Transverse colon (tissue), 4 donors: ENCODE results near the gene C1orf50. TPM values are rescaled to one million over a fixed set of nuclear protein-coding genes. Genes with fewer than 3 reads are reported as not detected.

ENCODE experiments used
- DNase-seq: peaks from one replicate; pipeline ENCODE4 v3.0.0-alpha.2; 2019
- H3K27ac ChIP-seq, 4 donors: fragments of 200-600 bp; sonication (generic); 2 replicates each; pipeline ENCODE4 v1.5.1; 2016 to 2018; ENCODE audit warnings: inconsistent platforms in 4 of 4
- H3K27me3 ChIP-seq: fragments of 200-600 bp; sonication (generic); 2 replicates; pipeline ENCODE4 v1.5.1; 2017; ENCODE audit warnings: inconsistent platforms
- H3K36me3 ChIP-seq, 4 donors: fragments of 200-600 bp; sonication (generic); 2 replicates each; pipeline ENCODE4 v1.5.1; 2017 to 2019; ENCODE audit warnings: inconsistent platforms in 4 of 4
- H3K4me1 ChIP-seq, 4 donors: fragments of 200-600 bp; sonication (generic); 2 replicates each; pipeline ENCODE4 v1.5.1; 2017 to 2020; ENCODE audit warnings: inconsistent platforms in 4 of 4
- H3K4me3 ChIP-seq, 4 donors: fragments of 200-600 bp; sonication (generic); 1 replicate in 1 of 4; 2 replicates in 3 of 4; pipeline versions ENCODE4 v1.5.1 to v1.6.1; 2017 to 2019; ENCODE audit warnings: inconsistent platforms in 4 of 4
- H3K9me3 ChIP-seq, 2 donors: fragments of 200-600 bp; sonication (generic); 2 replicates each; pipeline ENCODE4 v1.5.1; 2017 to 2019; ENCODE audit warnings: inconsistent platforms in 2 of 2
- EP300 ChIP-seq: sonication (generic); formaldehyde crosslinking; IDR thresholded peaks from one replicate; pipeline ENCODE4 v1.6.1; 2017; ENCODE audit warnings: antibody characterized with exemption, low read depth
- POLR2A ChIP-seq: fragments of 450-650 bp; IDR thresholded peaks from one replicate; pipeline ENCODE4 v1.6.1; 2016; ENCODE audit warnings: antibody characterized with exemption, mild to moderate bottlenecking, moderate library complexity
- POLR2AphosphoS5 ChIP-seq, 3 donors: sonication (generic); formaldehyde crosslinking; IDR thresholded peaks; one replicate each; pipeline ENCODE4 v1.6.1; 2016; ENCODE audit warnings: antibody characterized with exemption in 3 of 3
- WGBS, 2 donors: methylation state at CpG; one replicate each; pipeline ENCODE4 v1.1.5; 2018; ENCODE audit warnings: low coverage in 1 of 2; 5-methylcytosine and 5-hydroxymethylcytosine counted together
- in situ Hi-C, 4 donors: fragments of 200-750 bp; cut with MboI; loops; one replicate each; pipeline versions ENCODE4 v1.15.0 to v1.15.1; 2017; ENCODE audit warnings: low sequenced_read_pairs in 3 of 4, low pct_ligation_motif_present in 1 of 4, low pct_unique_long_range_greater_than_20kb in 1 of 4
- intact Hi-C: fragments of 100-400 bp; cut with DNase I; formaldehyde crosslinking; loops from one replicate; pipeline ENCODE4 v1.15.1; 2023; ENCODE audit warnings: low total_unique reads
- total RNA-seq, 4 donors: library from RNA; depleted of rRNA; stranded (reverse); fragments of >200 nt; gene quantifications; one replicate each; pipeline ENCODE4 v1.1.0, GENCODE V29; 2016
- TF ChIP-seq, protein P1 (sequence below), 5 experiments: fragments of 200-600 bp in 3 of 5; fragments of 450-650 bp in 2 of 5; sonication (generic) in 3 of 5; IDR thresholded peaks; 1 replicate in 2 of 5; 2 replicates in 3 of 5; pipeline ENCODE4 v1.5.1; 2016 to 2017; ENCODE audit warnings: antibody characterized with exemption in 5 of 5, inconsistent platforms in 3 of 5, mild to moderate bottlenecking in 2 of 5, moderate library complexity in 1 of 5

The C1orf50 gene
- total RNA-seq, 4 donors from 2014 or later = 4.0 to 81.2 (median 8.1) TPM

DNA sequence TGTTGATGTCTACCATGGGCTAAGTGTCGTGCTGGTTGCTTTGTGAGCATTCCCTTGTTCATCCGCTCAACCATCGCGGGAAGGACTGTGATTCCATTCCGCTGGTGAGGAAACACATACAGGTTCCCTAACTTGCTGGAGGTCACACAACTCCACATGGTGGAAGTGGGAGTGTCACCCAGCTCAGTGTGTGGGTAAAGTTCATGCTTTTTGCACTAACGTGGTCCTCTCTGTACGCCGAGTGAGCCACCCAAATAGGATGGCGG is 23.0 kb upstream of the C1orf50 start:
- no peak overlapping the region for H3K27ac ChIP-seq
- H3K36me3 ChIP-seq = no peaks in the 10 kb centered on the region
- no peak overlapping the region for H3K4me3 ChIP-seq
- in situ Hi-C loops = loop anchor here in 2 of 4 donors (10.0 to 25.0 kb wide), 3 partner anchors 169 to 607 kb away; partner anchors contain the start of gene FOXJ3 (in 1 of the 2)
- intact Hi-C loops = loop anchor here (10.0 kb wide), 1 partner anchor 49 kb away; no protein-coding TSS in a partner anchor
- H3K27me3 ChIP-seq = no peaks in the 10 kb centered on the region
- 93% methylated on average over 9 of the region's 9 CpGs; no CpG with 5 or more reads in 1 of the 2 donors for WGBS, 2 donors
- TF ChIP-seq, protein P1, sequence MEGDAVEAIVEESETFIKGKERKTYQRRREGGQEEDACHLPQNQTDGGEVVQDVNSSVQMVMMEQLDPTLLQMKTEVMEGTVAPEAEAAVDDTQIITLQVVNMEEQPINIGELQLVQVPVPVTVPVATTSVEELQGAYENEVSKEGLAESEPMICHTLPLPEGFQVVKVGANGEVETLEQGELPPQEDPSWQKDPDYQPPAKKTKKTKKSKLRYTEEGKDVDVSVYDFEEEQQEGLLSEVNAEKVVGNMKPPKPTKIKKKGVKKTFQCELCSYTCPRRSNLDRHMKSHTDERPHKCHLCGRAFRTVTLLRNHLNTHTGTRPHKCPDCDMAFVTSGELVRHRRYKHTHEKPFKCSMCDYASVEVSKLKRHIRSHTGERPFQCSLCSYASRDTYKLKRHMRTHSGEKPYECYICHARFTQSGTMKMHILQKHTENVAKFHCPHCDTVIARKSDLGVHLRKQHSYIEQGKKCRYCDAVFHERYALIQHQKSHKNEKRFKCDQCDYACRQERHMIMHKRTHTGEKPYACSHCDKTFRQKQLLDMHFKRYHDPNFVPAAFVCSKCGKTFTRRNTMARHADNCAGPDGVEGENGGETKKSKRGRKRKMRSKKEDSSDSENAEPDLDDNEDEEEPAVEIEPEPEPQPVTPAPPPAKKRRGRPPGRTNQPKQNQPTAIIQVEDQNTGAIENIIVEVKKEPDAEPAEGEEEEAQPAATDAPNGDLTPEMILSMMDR (IDR thresholded peaks at IDR 0.05) = no peak
- TF ChIP-seq EP300 (no peak), POLR2AphosphoS5 (IDR thresholded peaks at IDR 0.05) (no peak), POLR2A (no peak)
- no peaks in the 10 kb centered on the region for H3K9me3 ChIP-seq
- peaks cover 0 to 8% (median 0%) of the 10 kb centered on the region in 4 donors for H3K4me1 ChIP-seq
- no peak for DNase-seq

GRCh38 chr1:42745851-42746250 is 21.2 kb upstream of the C1orf50 start:
- H3K4me1 ChIP-seq = no peaks in the 10 kb centered on the region
- no peaks in the 10 kb centered on the region for H3K27me3 ChIP-seq
- intact Hi-C loops = loop anchor here (10.0 kb wide), 1 partner anchor 51 kb away; no protein-coding TSS in a partner anchor
- no peak overlapping the region for H3K27ac ChIP-seq
- WGBS, 2 donors = 68 to 100% methylated on average over 2 to 8 of the region's 8 CpGs
- no peaks in the 10 kb centered on the region for H3K9me3 ChIP-seq
- H3K36me3 ChIP-seq = peaks cover 0 to 7% (median 0%) of the 10 kb centered on the region in 4 donors
- in situ Hi-C loops = loop anchor here in 3 of 4 donors (5.0 to 25.0 kb wide), 5 partner anchors 159 to 609 kb away; partner anchors contain the start of gene FOXJ3 (in 1 of the 3)
- H3K4me3 ChIP-seq = no peak overlapping the region
- no peak for DNase-seq
- TF ChIP-seq, protein P1 (IDR thresholded peaks at IDR 0.05) = no peak
- TF ChIP-seq POLR2AphosphoS5 (IDR thresholded peaks at IDR 0.05) = no peak
- no peak for TF ChIP-seq POLR2A
- TF ChIP-seq EP300 = no peak

GRCh38 chr1:42746436-42747105 is 20.5 kb upstream of the C1orf50 start:
- H3K36me3 ChIP-seq = peaks cover 0 to 7% (median 0%) of the 10 kb centered on the region in 4 donors

DNA sequence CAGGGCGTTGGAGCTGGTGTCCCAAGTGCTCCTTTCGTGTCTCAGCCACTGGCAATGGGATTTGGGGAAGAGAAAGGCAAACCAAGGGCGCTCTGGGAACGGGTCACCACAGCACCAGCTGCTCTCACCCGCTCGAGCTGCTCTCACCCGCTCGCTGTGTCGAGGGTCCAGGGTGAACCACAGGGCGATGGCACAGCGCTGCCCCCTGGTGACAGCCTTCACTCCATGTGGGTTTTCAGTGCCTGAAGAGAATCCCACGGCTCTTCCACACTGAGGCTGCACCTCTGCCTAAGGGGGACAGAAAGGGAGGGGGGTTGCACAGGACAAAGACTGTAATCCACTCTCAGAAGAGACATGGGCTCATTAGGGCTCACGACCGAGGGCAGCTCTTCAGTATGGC is 19.9 kb upstream of the C1orf50 start:
- no peaks in the 10 kb centered on the region for H3K4me1 ChIP-seq
- DNase-seq = peak; percentile 54
- in situ Hi-C loops = loop anchor here in 3 of 4 donors (5.0 to 25.0 kb wide), 5 partner anchors 160 to 610 kb away; partner anchors contain the start of gene FOXJ3 (in 1 of the 3)
- no peaks in the 10 kb centered on the region for H3K9me3 ChIP-seq
- no peak overlapping the region for H3K4me3 ChIP-seq
- no peak overlapping the region for H3K27ac ChIP-seq
- intact Hi-C loops = loop anchor here (10.0 kb wide), 1 partner anchor 52 kb away; no protein-coding TSS in a partner anchor
- WGBS, 2 donors = 41% methylated on average over 14 of the region's 14 CpGs; no CpG with 5 or more reads in 1 of the 2 donors
- H3K27me3 ChIP-seq = no peaks in the 10 kb centered on the region
- H3K36me3 ChIP-seq = peaks cover 0 to 7% (median 0%) of the 10 kb centered on the region in 4 donors
- TF ChIP-seq, protein P1 (IDR thresholded peaks at IDR 0.05) = peak; percentile 57 to 72 (median 62)
- TF ChIP-seq POLR2AphosphoS5 (IDR thresholded peaks at IDR 0.05) = no peak
- TF ChIP-seq POLR2A = no peak

More at GRCh38 chr1:42746436-42747105, 20.5 kb upstream of the C1orf50 start:
- Histone ChIP-seq H3K27ac (no peak overlapping the region), H3K4me3 (no peak overlapping the region), H3K27me3 (no peaks in the 10 kb centered on the region), H3K9me3 (no peaks in the 10 kb centered on the region), H3K4me1 (no peaks in the 10 kb centered on the region)
- intact Hi-C loops = loop anchor here (10.0 kb wide), 1 partner anchor 52 kb away; no protein-coding TSS in a partner anchor
- 93% methylated on average over 11 of the region's 12 CpGs; no CpG with 5 or more reads in 1 of the 2 donors for WGBS, 2 donors
- no peak for DNase-seq
- in situ Hi-C loops = loop anchor here in 3 of 4 donors (5.0 to 25.0 kb wide), 5 partner anchors 159 to 609 kb away; partner anchors contain the start of gene FOXJ3 (in 1 of the 3)
- no peak for TF ChIP-seq POLR2AphosphoS5 (IDR thresholded peaks at IDR 0.05)
- TF ChIP-seq EP300 = no peak
- TF ChIP-seq, protein P1 (IDR thresholded peaks at IDR 0.05) = no peak
- no peak for TF ChIP-seq POLR2A
